CD8-positive, alpha-beta memory T cell (primary cell): ENCODE results near the gene KIAA0930. TPM values are rescaled to one million over a fixed set of nuclear protein-coding genes. Genes with fewer than 3 reads are reported as not detected.

Experiments used
- polyA plus RNA-seq: library from polyadenylated mRNA; unstranded; fragments of 300-500 nt; fragmentation: Illumina TruSeq; gene quantifications from one replicate; pipeline ENCODE4 v1.2.3, GENCODE V29; 2021
- total RNA-seq, 2 experiments: library from RNA; stranded (reverse); gene quantifications; one replicate each; pipeline ENCODE4 v1.2.3, GENCODE V29; 2021

The KIAA0930 gene
- total and polyA plus RNA-seq, 3 experiments from 2014 or later, result 2.7 to 39.5 (median 32.3) TPM

Other genes with a start within 250 kb of the KIAA0930 start
- not detected for gene PHF21B, start 230.9 kb downstream of the KIAA0930 start, total RNA-seq
- gene PHF21B, start 230.9 kb downstream of the KIAA0930 start, polyA plus RNA-seq, result not detected
- gene NUP50, start 77.0 kb downstream of the KIAA0930 start, total RNA-seq, result 100 to 1,000 TPM; 170 to 172 TPM
- gene NUP50, start 77.0 kb downstream of the KIAA0930 start, polyA plus RNA-seq, result 63.4 TPM
- not detected for gene UPK3A, start 44.1 kb upstream of the KIAA0930 start, total RNA-seq
- not detected for gene UPK3A, start 44.1 kb upstream of the KIAA0930 start, polyA plus RNA-seq
- 10 to 100 TPM; 28.1 to 28.4 TPM for gene FAM118A, start 69.0 kb upstream of the KIAA0930 start, total RNA-seq
- gene FAM118A, start 69.0 kb upstream of the KIAA0930 start, polyA plus RNA-seq, result 27.8 TPM
- gene SMC1B, start 172.7 kb upstream of the KIAA0930 start, total RNA-seq, result under 1 TPM; 0.37 to 0.38 TPM
- not detected for gene SMC1B, start 172.7 kb upstream of the KIAA0930 start, polyA plus RNA-seq
- 10 to 100 TPM in 1 of 2 experiments, 1 to 10 TPM in 1; 9.6 to 10.4 TPM for gene RIBC2, start 172.8 kb upstream of the KIAA0930 start, total RNA-seq
- gene RIBC2, start 172.8 kb upstream of the KIAA0930 start, polyA plus RNA-seq, result 0.47 TPM